ENCODE results near the gene POMT1.

Gene POMT1

GRCh38 chr9:131565369-131565768 is 62.7 kb downstream of the POMT1 start:
- no peak overlapping the region for H3K27ac Mint-ChIP-seq

GRCh38 chr9:131566158-131566557 is 63.4 kb downstream of the POMT1 start:
- H3K9me3 Mint-ChIP-seq: no peaks in the 10 kb centered on the region

More at GRCh38 chr9:131565369-131565768, 62.7 kb downstream of the POMT1 start:
- Mint-ChIP-seq H3K27me3 (no peaks in the 10 kb centered on the region), H3K9me3 (no peaks in the 10 kb centered on the region), H3K4me1 (peaks cover 4% of the 10 kb centered on the region), H3K4me3 (no peak overlapping the region)
- no peak for DNase-seq
- ATAC-seq: no peak

GRCh38 chr9:131567910-131568309 is 65.2 kb downstream of the POMT1 start:
- Mint-ChIP-seq H3K4me1 (peaks cover 4% of the 10 kb centered on the region), H3K27me3 (no peaks in the 10 kb centered on the region), H3K9me3 (no peaks in the 10 kb centered on the region), H3K27ac (no peak overlapping the region), H3K4me3 (no peak overlapping the region)
- DNase-seq: no peak
- ATAC-seq: no peak

More at GRCh38 chr9:131566158-131566557, 63.4 kb downstream of the POMT1 start:
- ATAC-seq: no peak
- Mint-ChIP-seq H3K27me3 (no peaks in the 10 kb centered on the region), H3K27ac (no peak overlapping the region), H3K4me3 (no peak overlapping the region), H3K4me1 (peaks cover 4% of the 10 kb centered on the region)
- no peak for DNase-seq

Measured in stimulated activated naive CD8-positive, alpha-beta T cell treated with anti-CD3 and anti-CD28 coated beads, Interleukin-15, amount 100 ng/mL, for 72 hours (primary cell).